Muscle of arm (tissue), 12 donors: Measurements from ENCODE around the gene NINJ1. TPM values are rescaled to one million over a fixed set of nuclear protein-coding genes. Genes with fewer than 3 reads are reported as not detected.
"Not testable (repeated sequence)": the region's sequence is repeated elsewhere in the genome, so short reads cannot be mapped to it uniquely, and the experiment has no call there.

Source experiments
- DNase-seq: peaks from one replicate; pipeline ENCODE4 v3.0.0-alpha.2; 2013
- polyA plus RNA-seq, 12 donors: library from polyadenylated mRNA; unstranded; fragments of 120-200 nt; gene quantifications; one replicate each; pipeline ENCODE4 v1.2.1, GENCODE V29; 2013; ENCODE audit not compliant: insufficient read length in 12 of 12

NINJ1 gene
- polyA plus RNA-seq, 12 donors, result 19.0 to 31.9 (median 25.9) TPM; not detected in 1

DNA sequence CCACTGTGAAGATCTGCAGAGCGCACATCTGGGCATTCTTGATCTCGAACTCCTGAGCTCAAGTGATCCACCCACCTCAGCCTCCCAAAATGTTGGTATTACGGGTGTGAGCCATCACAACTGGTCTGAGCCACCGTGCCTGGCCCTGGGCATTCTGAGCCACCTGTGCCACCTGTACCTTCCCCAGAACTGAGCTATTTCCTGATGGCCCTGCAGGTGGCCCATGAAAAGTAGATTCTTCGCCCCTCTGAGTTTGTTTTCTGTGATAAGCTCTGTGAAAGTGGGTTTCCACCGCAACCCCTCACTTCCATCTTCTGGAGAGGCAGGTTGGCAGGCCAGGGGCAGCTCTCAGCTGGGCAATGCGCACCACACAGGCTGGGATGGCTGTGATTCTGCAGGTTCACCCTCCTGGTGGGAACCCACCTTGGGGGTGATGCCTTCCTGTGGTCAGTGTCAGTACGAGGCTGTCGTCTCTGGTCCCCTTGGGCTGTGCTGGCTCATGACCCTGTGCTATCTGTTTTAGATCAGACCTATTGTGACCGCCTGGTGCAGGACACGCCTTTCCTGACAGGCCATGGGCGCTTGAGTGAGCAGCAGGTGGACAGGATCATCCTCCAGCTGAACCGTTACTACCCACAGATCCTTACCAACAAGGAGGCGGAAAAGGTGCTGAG, 26.8 kb downstream of the NINJ1 start:
- DNase-seq, result no peak

DNA sequence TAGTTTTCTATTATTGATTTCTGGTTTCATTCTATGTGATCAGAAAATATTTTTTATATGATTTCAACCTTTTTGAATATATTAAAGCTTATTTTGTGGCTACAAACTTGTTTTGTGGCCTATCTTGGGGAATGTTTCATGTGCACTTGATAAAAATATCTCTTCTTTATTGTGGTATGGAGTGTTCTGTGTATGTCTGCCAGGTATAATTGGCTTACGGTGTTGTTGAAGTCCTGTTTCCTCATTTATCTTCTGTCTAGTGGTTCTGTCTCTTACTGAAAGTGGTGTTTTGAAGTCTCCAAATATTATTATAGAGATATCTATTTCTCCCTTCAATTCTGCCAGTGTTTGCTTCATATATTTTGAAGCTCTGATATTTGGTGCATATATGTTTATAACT, 28.4 kb downstream of the NINJ1 start:
- no peak for DNase-seq

DNA sequence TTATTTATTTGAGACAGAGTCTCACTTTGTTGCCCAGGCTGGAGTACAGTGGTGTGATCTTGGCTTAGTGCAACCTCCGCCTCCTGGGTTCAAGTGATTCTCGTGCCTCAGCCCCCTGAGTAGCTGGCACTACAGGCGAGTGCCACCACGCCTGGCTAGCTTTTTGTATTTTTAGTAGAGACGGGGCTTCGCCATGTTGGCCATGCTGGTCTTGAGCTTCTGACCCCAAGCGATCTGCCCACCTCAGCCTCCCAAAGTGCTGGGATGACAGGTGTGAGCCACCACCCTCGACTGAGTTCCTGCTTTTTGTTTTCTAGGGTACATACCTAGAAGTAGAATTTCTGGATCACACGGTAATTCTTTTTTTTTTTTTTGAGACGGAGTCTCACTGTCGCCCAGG, 33.0 kb downstream of the NINJ1 start:
- DNase-seq, result not testable (repeated sequence)

DNA sequence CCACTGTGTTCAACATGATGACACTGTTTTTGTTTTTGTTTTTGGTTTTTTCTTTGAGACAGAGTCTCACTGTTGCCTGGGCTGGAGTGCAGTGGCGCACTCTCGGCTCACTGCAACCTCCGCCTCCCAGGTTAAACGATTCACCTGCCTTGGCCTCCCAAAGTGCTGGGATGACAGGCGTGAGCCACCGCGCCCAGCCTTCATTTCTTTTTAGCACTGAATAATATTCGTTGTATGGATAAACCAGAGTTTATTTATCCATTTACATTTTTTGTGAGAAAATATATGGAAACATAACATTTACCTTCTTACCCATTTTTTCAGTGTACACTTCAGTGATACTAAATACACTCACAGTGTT, 33.8 kb downstream of the NINJ1 start:
- no peak for DNase-seq

- no peak for DNase-seq
These were observed 34.3 kb downstream of the NINJ1 start for GRCh38 chr9:93099551-93100275.

- DNase-seq, result peak; percentile 56
These were observed 35.7 kb downstream of the NINJ1 start for GRCh38 chr9:93098236-93098946.

DNA sequence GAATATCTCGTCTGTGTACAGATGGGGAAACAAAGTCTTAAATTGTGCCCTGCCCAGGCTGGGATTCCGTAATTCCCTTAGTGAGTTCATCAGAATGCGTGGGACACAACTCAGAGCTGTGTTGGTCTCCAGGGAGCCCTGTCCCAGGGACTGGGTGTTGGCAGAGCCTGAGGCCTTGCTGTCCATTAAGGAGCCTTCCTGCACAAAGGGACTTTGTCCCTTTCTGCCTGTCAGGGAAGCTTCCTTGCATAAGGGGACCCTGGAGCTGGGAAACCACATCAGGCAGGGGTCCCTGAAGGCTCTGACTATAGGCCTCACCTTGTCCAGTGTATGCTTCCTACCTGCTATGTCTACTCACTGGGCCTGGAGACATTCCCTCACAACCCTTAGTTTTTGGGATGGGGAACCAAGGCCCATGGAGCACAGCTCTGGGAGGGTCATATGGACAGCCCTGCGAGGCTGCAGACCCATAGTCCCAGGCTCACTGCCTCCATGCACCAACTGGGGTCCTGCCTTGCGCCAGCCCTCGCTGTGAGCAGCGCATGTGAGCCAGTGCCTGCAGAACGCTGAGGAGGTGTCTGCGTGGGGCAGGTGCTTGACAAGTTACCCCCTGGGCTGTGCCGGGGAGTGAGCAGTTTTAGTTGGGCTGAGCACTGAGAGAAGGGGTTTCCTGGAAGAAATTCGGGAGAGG, 36.4 kb downstream of the NINJ1 start:
- DNase-seq, result no peak

DNA sequence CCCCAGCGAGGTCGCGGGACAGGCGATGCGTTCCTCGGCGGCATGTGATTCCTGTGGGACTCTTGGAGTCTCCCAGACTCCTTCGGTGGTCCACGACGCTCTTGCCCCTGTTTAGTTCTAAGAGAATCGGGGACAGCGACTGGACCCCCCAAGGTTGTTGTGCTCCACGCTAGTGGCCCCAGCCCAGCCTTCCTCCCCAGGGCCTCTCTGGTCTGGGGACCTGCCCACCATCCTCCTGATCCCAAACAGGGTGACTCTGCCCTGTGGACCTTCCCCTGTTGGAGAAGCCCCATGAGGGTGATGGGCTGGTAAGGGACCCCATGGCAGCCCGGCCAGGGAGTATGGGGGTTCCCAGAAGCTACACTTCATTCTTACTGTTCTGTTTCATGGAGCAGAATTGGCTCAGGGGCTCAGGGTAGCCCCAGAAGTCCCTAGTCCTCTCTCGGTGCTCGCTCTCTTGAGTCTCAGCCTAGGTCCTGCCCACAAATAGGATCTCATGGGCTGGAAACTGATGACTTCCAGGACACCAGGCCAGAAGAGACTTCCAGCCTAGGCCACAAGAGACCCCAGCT, 37.2 kb downstream of the NINJ1 start:
- no peak for DNase-seq

DNA sequence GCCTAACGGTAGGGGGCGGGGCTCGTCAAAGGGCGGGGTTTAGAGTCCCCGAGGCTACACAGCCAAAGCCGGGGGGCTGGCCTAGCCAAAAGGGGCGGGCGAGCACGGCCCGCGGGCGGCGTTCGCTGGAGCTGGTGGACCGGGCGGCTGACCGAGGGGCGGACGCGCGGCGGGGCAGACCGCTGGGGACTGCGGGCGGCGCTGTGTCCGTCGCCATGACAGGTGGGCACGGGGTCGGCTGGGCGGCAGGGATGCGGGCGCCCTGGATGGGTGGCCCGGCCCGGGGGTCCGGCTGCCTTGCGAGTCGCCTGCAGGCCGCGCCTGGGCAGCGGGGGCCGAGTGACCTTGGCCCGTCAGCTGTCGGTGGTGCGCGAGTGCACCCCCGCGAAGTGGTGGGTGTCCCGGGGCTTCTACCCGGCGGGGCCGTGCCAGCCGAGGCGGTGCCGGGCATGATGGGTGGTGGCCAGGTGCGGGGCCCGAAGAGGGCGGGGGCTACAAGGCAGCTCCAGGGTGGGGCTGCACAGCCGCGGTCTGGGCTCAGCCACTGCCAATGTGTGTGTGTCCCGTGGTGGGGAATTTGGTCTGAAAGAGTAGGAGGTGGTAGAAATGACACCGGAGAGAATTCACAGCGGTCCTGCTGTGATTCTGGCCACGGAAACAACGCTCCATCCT, 37.8 kb downstream of the NINJ1 start, which contains the start of gene CARD19:
CARD19 (plus strand) TSS at position 87 of the 672 bp plus-strand sequence; CDS start at position 216, 129 bp downstream.
- DNase-seq, result peak; percentile 56

GRCh38 chr9:93095205-93096130, 38.6 kb downstream of the NINJ1 start:
- peak; percentile 99 for DNase-seq

DNA sequence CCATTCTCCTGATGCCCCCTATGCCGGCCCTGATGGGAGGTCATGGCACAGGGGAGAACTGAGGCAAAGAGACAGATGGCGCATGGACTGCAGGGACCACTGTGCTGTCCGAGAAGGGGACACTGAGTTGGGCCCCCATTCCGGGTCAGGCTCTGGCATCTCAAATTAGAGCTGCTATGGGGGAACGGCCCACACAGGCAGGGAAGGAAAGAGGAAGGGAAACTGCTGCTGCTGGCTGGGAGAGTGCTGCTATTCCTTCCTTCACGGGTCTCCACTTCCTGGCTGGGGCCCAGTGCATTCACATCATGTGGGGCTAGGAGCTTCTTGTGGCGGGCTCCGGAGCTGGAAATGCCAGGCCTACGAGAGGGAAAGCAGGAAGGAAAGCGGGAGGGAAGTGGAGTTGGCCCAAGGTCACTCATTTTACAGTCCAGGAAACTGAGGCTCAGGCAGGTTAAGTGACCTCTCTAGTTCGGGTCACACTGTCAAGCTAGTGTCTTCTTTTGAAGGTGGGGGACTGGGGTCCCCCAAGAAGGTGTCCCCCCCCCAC, 39.3 kb downstream of the NINJ1 start:
- DNase-seq, result peak; percentile 71

DNA sequence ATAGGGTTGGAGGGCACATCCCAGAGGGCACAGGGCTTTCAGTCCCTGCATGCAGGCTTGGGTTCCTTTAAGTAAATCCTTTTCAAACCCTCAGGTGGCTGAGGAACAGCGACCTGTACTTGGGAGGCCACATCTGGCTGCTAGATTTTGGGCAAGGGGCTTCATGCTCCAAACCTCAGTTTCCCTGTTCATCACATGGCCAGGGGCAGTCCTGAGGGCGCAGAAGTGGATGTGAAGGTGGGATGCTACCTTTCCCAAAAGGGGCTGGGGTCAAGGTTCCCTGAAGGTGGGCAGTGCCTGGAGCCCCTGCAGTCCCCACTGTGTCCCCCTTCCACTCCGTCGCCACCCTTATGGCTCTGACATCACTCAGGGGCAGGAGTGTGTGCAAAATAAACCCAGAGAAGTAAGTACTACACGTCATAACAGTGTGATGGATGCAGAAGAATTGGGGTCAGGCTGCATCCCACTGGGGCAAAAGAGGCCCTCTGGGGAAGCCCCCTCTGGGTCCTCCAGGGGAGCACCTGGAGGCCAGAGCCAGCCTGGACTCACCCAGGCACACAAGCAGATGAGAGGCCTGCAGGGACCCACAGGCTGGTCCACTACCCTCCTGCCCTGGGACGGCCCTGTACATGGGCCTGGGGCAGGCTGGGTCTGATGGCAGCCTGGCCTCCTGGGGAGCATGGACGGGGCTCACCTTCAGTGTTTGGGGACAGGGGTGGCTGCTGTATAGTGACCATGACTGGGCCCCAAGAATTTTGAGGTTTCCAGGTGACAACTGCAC, 40.0 kb downstream of the NINJ1 start:
- DNase-seq, result no peak

GRCh38 chr9:93093127-93093876, 40.7 kb downstream of the NINJ1 start:
- peak; percentile 48 for DNase-seq

DNA sequence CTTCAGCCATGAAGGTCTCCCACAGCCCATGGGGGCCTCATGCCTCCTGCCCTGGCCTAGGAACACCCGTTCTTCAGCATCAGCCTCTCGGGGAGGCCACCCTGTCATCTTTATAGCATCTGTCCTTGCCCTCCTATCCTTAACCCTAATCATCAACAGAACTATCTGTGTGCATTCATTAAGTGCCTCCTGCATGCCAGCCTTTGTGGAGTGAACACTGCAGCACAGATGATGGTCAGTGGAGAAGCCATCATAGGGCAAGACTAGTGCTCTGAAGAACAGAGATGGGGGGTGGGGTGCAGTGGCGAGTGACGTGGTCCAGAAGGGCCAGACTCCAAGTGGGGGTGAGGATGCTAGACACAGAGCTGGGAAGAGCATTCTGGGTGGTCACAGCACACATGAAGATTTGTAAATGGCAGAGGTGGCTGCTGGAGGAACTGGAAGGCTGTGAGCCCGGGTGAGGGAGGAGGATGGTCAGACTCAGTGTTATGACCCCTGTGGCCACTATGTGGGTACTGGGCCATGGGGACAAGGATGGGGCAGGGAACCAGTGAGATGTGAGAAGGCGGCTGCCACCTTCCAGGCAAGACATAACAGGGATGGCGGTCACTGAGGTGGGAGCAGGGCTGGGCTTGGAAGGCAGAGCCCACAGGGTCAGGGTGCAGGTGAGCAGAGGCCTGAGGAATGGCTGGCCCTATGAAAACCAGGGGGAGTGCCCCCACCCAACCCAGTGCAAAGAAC, 41.6 kb downstream of the NINJ1 start:
- no peak for DNase-seq

DNA sequence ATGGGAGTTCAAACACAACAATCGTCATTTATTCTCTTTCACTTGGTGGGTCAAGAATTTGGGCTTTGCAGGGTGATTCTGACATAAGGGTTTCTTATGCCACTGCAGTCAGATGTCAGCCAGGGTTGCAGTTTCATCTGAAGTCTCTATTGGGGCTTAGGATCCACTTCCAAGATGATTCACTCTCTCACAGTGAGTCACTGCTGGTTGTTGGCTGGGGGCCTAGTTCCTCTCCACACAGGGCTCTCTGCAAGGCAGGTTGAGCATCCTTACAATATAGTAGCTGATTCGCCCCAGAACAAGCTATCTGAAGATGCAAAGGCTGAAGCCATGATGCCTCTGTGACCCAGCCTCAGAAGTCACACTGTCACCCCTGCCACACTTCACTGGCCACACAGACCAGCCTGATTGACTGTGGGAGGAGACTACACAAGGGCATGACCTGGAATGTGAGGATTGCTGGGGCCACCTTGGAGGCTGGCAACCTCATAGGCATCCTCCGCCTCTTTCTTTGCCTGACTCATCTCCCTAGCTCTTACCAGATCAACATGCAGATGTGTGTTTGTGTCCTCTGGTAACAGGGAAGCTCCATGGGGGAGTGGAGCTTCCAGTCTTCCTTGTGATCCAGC, 42.5 kb downstream of the NINJ1 start:
- no peak for DNase-seq

- no peak for DNase-seq
These were observed 43.0 kb downstream of the NINJ1 start for GRCh38 chr9:93091056-93091452.

- no peak for DNase-seq
These were observed 43.9 kb downstream of the NINJ1 start for GRCh38 chr9:93090091-93090655.
